ENCODE results near the gene MOB3B.

GRCh38 chr9:27394826-27395201 is 134.8 kb downstream of the MOB3B start:
- TF ChIP-seq CTCF (conservative IDR thresholded peaks at IDR 0.05 in 1 of 2, IDR thresholded peaks at IDR 0.05 in 1 of 2; ENCODE audit: low read depth in 1 of 2, low read length in 2 of 2) = no peak
- TF ChIP-seq EZH2 (IDR thresholded peaks at IDR 0.05; ENCODE audit: low read length, missing control alignments) = no peak
